Measurements from ENCODE around the gene NFIA.

The NFIA gene

GRCh38 chr1:61082311-61083012 is at the start of gene NFIA:
Gene NFIA (plus strand): TSS chr1:61082561.
- peak; percentile 24 for DNase-seq

DNA sequence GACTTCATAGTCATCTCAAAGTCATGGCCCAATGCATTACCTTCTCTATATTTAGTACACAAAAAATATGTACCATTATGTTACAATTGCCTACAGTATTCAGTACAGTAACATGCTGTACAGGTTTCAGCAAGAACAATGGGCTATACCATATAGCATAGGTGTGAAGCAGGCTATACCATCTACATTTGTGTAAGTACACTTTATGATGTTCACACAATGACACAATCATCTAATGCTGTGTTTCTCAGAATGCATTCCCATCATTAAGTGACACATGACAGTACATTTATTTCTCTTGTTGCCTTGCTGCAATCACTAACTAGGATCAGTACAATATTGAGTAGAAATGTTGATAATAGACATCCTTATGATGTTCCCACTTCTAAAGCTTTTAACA is 46.5 kb upstream of the NFIA start:
- DNase-seq = no peak

DNA sequence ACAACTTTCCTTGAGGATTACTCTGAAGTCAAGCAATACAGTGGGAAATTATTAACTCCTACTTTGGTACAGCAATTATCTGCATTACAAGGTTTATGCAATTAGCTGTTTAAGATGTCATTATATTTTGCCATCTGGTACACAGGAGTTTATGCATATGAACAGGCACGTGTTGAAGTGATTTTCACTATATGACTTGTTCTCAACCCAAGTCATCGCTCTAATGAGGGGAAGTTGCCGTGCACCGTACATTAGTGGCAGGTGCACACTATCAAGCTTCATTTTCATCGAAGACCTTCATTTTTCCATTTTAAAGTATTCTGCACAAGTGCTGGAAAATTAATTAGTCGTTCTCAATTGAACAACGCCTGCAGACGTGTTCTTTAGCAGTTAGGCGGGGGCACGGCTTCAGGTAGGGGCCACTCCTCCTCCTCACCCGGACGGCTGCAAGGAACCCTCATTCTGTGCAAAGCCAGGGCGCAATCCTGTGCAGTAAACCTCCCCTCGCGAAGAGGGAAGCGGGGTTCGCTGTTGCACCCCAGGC is 39.8 kb upstream of the NFIA start:
- DNase-seq = no peak

GRCh38 chr1:61043010-61043820 is 39.1 kb upstream of the NFIA start:
- peak; percentile 87 for DNase-seq

- DNase-seq = no peak
Observed at GRCh38 chr1:61046434-61046833, 35.9 kb upstream of the NFIA start.

DNA sequence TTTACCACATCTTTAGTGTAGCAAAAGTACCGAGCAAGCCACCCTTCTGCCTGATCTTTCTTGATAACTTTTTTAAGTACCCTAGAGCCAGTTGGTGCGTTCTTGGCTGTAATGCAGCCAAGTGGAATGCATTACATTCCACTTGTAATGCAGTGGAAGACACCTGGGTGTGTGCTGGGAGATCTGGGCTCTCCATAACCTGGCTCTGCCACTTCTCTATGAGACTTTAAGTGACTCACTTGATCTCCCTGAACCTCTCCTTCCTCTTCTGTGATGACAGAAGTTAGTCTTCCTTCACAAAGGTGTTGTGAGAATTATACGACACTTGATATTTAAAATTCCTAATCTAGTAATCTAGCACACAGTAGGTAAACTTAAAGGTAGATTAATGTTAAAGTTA is 35.3 kb upstream of the NFIA start:
- DNase-seq = no peak

- DNase-seq = peak; percentile 88
Observed at GRCh38 chr1:61049850-61050540, 32.4 kb upstream of the NFIA start.

DNA sequence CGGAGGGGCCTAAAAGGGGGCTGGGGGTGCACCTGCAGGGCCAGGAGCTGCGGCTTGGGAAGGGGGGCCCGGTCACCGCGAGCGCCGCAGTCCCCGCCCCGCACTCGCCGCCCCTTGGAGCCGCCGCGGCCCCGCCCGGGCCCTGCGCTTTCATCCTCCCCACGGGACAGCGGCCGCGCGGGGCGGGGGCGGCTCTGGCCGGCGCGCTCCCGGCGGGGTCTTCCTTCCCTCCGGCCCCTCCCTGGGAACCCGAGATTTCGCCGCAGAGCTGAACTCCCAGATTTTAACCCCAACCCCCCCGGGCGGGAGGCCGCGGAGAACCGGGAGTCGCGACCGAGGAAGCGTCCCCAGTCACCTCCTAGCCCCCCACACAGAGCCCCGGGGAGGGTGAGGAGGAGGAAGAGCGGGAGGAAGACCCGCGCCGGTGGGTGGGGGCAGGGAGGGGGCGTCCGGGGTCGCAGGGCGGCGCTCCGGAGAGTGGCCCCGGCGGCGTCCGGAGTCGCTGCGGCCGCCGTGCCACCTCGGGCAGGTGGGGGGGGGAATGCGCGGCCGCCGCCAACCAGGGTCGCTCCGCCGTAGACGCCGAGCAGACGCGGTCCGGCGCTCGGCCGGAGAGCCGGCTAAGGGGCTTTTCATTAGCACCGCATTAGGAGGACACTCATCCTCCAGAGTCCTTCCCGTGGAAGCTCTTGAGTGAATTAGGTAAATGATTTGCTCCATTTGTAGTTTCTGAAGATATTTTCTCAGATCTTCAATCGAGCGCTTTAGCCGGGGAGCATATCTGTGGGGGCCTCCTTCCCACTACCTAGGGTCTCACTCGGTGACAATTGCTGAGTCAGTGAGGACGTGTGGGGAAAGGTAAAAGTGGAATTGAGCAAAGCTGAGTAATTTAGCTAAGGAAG is 31.6 kb upstream of the NFIA start:
- no peak for DNase-seq

DNA sequence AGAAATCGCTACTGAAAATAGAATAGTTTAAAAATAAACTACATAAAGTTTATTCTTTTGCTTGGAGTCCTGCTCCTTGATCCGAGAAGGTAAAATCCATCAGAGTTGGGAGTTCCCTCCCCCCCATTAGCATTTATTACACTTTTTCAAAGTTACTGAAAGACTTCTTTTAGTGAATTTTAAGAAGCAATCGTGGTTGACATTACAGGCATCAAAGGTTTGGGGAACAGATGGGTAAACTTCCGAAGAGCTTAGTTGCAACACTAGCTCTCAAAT is 31.0 kb upstream of the NFIA start:
- no peak for DNase-seq

DNA sequence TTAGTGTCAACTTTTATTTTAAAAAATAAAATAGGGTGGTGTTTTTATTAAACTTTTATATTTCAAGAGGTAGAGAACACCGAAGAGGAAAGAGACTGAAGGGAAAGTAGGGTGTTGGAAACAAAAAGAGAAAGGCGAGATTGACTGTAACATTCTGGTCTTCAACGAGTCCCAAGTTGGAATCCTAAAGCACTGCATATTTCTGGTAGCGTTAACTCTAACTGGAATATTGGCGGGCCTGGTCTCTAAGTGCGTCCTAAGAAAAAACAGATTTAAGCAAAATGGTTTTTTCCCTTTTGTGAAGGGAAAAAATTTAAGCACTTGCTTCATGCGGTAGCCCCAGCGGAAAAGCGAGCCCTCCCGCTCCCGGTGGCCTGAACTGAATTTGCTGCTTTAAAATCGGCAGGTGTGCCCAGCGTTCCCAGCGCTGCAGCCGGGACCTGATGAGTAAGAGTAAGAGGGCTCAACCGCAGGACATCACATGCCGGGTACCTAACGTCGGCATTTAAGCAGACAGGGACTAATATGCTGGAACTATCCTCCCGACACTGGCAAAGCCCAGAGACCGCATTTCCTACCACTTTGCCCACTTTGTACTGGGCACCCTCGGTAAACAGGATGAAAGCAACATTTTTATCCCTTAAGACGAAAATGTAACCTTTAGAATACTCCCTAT is 30.5 kb upstream of the NFIA start:
- DNase-seq = no peak

- DNase-seq = peak; percentile 9
Observed at GRCh38 chr1:61052395-61053225, 29.8 kb upstream of the NFIA start.

- DNase-seq = no peak
Observed at GRCh38 chr1:61053226-61053711, 29.1 kb upstream of the NFIA start.

- DNase-seq = no peak
Observed at GRCh38 chr1:61053712-61054600, 28.4 kb upstream of the NFIA start.

GRCh38 chr1:61054601-61054993 is 27.8 kb upstream of the NFIA start:
- DNase-seq = no peak

GRCh38 chr1:61055110-61055614 is 27.2 kb upstream of the NFIA start:
- DNase-seq = no peak

DNA sequence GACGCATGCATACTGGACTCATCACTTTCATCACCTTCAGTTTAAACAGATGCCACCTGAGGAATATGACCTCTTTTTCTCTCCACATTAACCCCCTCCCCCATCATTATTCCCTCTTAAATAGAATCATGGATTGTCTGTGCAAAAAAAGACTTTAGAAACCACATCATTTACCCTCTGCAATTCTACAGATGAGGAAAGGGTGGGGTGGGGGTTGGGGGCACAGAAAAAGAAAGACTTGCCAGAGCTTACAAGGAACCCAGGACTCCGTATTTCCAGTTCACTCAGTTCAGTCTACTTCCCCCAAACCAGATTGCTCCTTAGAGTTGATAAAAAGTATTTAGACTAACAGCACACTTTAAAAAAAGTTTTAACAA is 26.2 kb upstream of the NFIA start:
- no peak for DNase-seq

GRCh38 chr1:61056573-61057439 is 25.6 kb upstream of the NFIA start:
- DNase-seq = peak; percentile 29

GRCh38 chr1:61058483-61059245 is 23.7 kb upstream of the NFIA start:
- DNase-seq = no peak
